ENCODE results near the gene TLCD4.
A peak's percentile ranks its signal among the peaks of the same experiment; 100 is the strongest.

Gene TLCD4

DNA sequence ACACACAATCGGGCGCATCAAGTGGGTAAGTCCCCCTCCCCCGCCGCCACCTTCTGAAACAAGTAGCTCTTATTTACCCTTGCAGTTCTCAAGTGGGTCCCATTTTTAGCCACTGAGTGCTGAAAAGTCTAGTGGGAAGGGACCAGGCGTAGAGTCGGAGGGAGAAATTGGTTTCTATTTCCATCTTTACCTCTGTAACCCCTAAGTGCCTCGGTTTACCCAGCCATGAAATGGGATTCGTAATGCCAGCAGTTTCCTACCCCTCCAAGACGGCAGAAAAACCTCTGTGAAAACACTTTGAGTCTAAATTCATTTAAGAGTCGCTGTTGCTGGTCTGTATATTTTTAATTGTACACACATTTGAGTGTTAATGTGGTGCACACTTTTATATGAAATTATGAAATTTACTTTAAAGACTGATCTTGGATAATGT is 928 bp downstream of the TLCD4 start:
- H3K4me3 ChIP-seq (ENCODE audit: low read depth in 1 of 2, low read length in 2 of 2), result peak overlapping the region; percentile 79 to 81
- peaks cover 25 to 29% of the 10 kb centered on the region in 2 donors for H3K4me1 ChIP-seq (ENCODE audit: control insufficient read depth in 1 of 2, insufficient read depth in 2 of 2, low read length in 2 of 2)
- peaks cover 0 to 4% of the 10 kb centered on the region in 2 donors for H3K27me3 ChIP-seq (ENCODE audit: control insufficient read depth in 1 of 2, insufficient read depth in 2 of 2, low read length in 2 of 2)
- no peak overlapping the region for H3K27ac ChIP-seq (ENCODE audit: low read depth, low read length)
- no peaks in the 10 kb centered on the region for H3K9me3 ChIP-seq (ENCODE audit: control insufficient read depth in 1 of 2, low read length in 2 of 2)
- H3K36me3 ChIP-seq (ENCODE audit: control insufficient read depth in 1 of 2, insufficient read depth in 2 of 2, low read length in 2 of 2), result no peaks in the 10 kb centered on the region
- peak overlapping the region; percentile 49 to 57 for H3K9ac ChIP-seq (ENCODE audit: low read depth in 1 of 2, low read length in 2 of 2)

DNA sequence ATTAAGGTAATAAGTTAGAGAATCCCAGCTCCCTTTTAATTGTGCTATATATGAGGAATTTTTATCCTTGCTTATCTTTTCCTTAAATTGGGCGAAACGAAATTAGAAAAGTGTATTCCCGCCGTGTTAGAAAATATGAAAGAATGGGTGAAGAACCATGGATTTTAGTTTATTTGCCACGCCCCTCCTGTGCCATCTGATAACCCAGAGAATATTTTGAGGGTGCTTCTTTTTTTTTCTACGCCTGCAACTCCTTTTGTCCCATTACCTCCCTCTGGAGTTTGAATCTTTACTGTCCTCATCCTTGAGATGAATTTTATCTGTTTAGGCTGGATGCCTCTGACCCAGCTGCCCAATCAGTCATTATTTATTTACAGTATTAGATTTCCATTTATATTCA is 1.6 kb downstream of the TLCD4 start:
- no peak overlapping the region for H3K9ac ChIP-seq (ENCODE audit: low read depth in 1 of 2, low read length in 2 of 2)
- H3K4me3 ChIP-seq (ENCODE audit: low read depth in 1 of 2, low read length in 2 of 2), result no peak overlapping the region
- H3K36me3 ChIP-seq (ENCODE audit: control insufficient read depth in 1 of 2, insufficient read depth in 2 of 2, low read length in 2 of 2), result no peaks in the 10 kb centered on the region
- no peaks in the 10 kb centered on the region for H3K9me3 ChIP-seq (ENCODE audit: control insufficient read depth in 1 of 2, low read length in 2 of 2)
- H3K27ac ChIP-seq (ENCODE audit: low read depth, low read length), result no peak overlapping the region
- peaks cover 0 to 4% of the 10 kb centered on the region in 2 donors for H3K27me3 ChIP-seq (ENCODE audit: control insufficient read depth in 1 of 2, insufficient read depth in 2 of 2, low read length in 2 of 2)
- H3K4me1 ChIP-seq (ENCODE audit: control insufficient read depth in 1 of 2, insufficient read depth in 2 of 2, low read length in 2 of 2), result peaks cover 25 to 29% of the 10 kb centered on the region in 2 donors

DNA sequence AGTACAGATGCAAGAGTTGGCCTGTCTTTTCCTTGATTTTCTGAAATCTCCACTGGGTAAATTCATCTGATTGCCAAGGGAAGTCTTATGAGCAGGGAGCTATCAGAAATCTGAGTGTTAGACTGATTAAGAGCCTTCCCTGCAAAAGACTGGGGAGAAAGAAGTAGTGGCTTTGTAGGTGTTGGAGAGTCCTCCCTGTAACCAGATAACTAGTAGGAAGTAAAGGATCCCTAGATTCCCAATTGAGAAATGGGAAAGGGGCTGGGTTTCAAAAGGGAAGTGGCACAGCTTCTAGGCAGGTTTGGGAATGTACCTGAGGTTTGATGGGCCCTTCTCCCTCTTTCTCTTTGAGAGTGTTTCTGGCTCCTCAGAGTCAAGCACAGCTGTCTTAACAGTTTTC is 2.1 kb downstream of the TLCD4 start:
- H3K4me3 ChIP-seq (ENCODE audit: low read depth in 1 of 2, low read length in 2 of 2), result no peak overlapping the region
- no peaks in the 10 kb centered on the region for H3K9me3 ChIP-seq (ENCODE audit: control insufficient read depth in 1 of 2, low read length in 2 of 2)
- H3K27me3 ChIP-seq (ENCODE audit: control insufficient read depth in 1 of 2, insufficient read depth in 2 of 2, low read length in 2 of 2), result peaks cover 0 to 4% of the 10 kb centered on the region in 2 donors
- no peak overlapping the region for H3K9ac ChIP-seq (ENCODE audit: low read depth in 1 of 2, low read length in 2 of 2)
- H3K36me3 ChIP-seq (ENCODE audit: control insufficient read depth in 1 of 2, insufficient read depth in 2 of 2, low read length in 2 of 2), result no peaks in the 10 kb centered on the region
- peaks cover 25 to 29% of the 10 kb centered on the region in 2 donors for H3K4me1 ChIP-seq (ENCODE audit: control insufficient read depth in 1 of 2, insufficient read depth in 2 of 2, low read length in 2 of 2)
- H3K27ac ChIP-seq (ENCODE audit: low read depth, low read length), result no peak overlapping the region

DNA sequence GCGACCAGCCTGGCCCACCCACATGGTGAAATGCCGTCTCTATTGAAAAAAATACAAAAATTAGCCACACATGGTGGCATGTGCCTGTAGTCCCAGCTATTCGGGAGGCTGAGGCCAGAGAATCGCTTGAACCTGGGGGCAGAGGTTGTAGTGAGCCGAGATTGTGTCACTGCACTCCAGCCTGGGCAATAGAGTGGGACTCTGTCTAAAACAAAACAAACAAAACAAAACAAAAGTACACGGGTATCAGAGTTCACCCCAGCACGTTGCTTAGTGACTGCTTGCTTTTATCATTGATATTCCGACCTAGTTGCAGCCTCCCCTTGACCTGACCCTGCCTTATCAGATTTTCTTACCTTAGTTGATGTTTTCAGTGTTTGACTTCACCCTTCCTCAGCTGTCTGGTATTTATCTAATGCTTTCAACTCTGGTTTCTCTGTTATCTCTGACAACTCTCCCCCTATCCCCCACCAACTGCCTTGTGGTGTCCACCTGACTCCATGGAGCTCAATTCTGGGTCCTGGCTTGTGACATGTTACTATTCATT is 5.1 kb downstream of the TLCD4 start:
- Histone ChIP-seq H3K27me3 (ENCODE audit: control insufficient read depth in 1 of 2, insufficient read depth in 2 of 2, low read length in 2 of 2) (peaks cover 0 to 4% of the 10 kb centered on the region in 2 donors), H3K4me1 (ENCODE audit: control insufficient read depth in 1 of 2, insufficient read depth in 2 of 2, low read length in 2 of 2) (peaks cover 16 to 29% of the 10 kb centered on the region in 2 donors), H3K36me3 (ENCODE audit: control insufficient read depth in 1 of 2, insufficient read depth in 2 of 2, low read length in 2 of 2) (no peaks in the 10 kb centered on the region), H3K27ac (ENCODE audit: low read depth, low read length) (no peak overlapping the region), H3K9me3 (ENCODE audit: control insufficient read depth in 1 of 2, low read length in 2 of 2) (no peaks in the 10 kb centered on the region), H3K9ac (ENCODE audit: low read depth in 1 of 2, low read length in 2 of 2) (no peak overlapping the region), H3K4me3 (ENCODE audit: low read depth in 1 of 2, low read length in 2 of 2) (no peak overlapping the region)

DNA sequence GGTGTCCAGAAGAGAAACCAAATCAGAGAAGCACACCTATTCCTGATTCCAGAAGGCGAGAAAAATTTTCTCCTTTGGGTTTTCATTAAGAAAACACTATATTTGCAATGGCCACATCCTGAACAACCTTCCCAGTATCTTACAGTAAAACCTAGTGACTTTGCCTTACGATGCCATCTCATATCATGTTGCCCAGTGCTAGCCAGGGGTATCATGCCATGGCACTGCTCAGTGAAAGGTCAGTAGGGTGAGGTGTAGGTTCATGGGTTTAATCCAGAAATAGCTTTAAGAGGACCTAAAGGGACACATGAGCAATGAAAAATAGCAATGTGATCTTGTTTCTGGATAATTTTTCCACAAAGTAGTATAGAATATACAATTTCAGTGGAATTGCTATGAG is 7.2 kb downstream of the TLCD4 start:
- Histone ChIP-seq H3K9ac (ENCODE audit: low read depth in 1 of 2, low read length in 2 of 2) (no peak overlapping the region), H3K4me1 (ENCODE audit: control insufficient read depth in 1 of 2, insufficient read depth in 2 of 2, low read length in 2 of 2) (peaks cover 11 to 23% of the 10 kb centered on the region in 2 donors), H3K36me3 (ENCODE audit: control insufficient read depth in 1 of 2, insufficient read depth in 2 of 2, low read length in 2 of 2) (no peaks in the 10 kb centered on the region), H3K9me3 (ENCODE audit: control insufficient read depth in 1 of 2, low read length in 2 of 2) (no peaks in the 10 kb centered on the region), H3K4me3 (ENCODE audit: low read depth in 1 of 2, low read length in 2 of 2) (no peak overlapping the region), H3K27me3 (ENCODE audit: control insufficient read depth in 1 of 2, insufficient read depth in 2 of 2, low read length in 2 of 2) (no peaks in the 10 kb centered on the region), H3K27ac (ENCODE audit: low read depth, low read length) (no peak overlapping the region)

DNA sequence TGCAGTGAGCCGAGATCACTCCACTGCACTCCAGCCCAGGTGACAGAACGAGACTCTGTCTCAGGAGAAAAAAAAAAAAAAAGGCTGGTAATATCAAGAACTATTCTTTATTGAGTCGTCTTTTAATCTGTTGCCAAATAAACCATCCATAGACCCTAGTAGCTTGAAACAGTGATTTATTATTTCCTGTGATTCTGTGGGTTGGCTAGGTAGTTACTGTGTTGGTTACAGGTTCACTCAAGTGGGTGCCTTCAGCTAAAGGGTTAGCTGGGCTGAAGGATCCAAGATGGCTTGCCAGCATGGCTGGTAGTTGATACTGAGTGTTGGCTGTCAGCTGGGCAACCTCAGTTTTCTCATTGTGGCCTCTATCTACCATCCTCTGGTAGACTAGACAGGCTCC is 9.2 kb downstream of the TLCD4 start:
- Histone ChIP-seq H3K36me3 (ENCODE audit: control insufficient read depth in 1 of 2, insufficient read depth in 2 of 2, low read length in 2 of 2) (no peaks in the 10 kb centered on the region), H3K27me3 (ENCODE audit: control insufficient read depth in 1 of 2, insufficient read depth in 2 of 2, low read length in 2 of 2) (no peaks in the 10 kb centered on the region), H3K9me3 (ENCODE audit: control insufficient read depth in 1 of 2, low read length in 2 of 2) (no peaks in the 10 kb centered on the region), H3K27ac (ENCODE audit: low read depth, low read length) (no peak overlapping the region), H3K4me3 (ENCODE audit: low read depth in 1 of 2, low read length in 2 of 2) (no peak overlapping the region), H3K4me1 (ENCODE audit: control insufficient read depth in 1 of 2, insufficient read depth in 2 of 2, low read length in 2 of 2) (peaks cover 10 to 11% of the 10 kb centered on the region in 2 donors), H3K9ac (ENCODE audit: low read depth in 1 of 2, low read length in 2 of 2) (no peak overlapping the region)

DNA sequence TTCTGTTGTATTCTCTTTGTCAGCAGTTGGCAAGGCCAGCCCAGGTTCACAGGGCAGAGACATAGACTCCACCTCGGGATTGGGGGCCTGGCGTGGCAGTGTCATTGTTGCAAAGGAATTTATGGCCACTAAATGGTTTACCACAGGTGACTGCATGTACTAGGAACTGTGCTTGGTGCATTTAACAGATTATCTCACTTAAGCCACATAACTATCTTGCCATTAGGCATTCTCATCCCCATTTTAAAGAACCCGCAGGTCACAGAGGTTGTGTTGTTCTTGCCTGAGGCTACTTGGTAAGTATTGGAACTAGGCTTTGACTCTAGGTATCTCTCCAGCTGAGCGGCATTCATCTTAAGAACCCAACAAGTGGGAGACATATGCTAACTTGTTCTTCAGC is 9.7 kb downstream of the TLCD4 start:
- Histone ChIP-seq H3K27me3 (ENCODE audit: control insufficient read depth in 1 of 2, insufficient read depth in 2 of 2, low read length in 2 of 2) (no peaks in the 10 kb centered on the region), H3K36me3 (ENCODE audit: control insufficient read depth in 1 of 2, insufficient read depth in 2 of 2, low read length in 2 of 2) (no peaks in the 10 kb centered on the region), H3K27ac (ENCODE audit: low read depth, low read length) (no peak overlapping the region), H3K9ac (ENCODE audit: low read depth in 1 of 2, low read length in 2 of 2) (no peak overlapping the region), H3K4me3 (ENCODE audit: low read depth in 1 of 2, low read length in 2 of 2) (no peak overlapping the region), H3K9me3 (ENCODE audit: control insufficient read depth in 1 of 2, low read length in 2 of 2) (no peaks in the 10 kb centered on the region), H3K4me1 (ENCODE audit: control insufficient read depth in 1 of 2, insufficient read depth in 2 of 2, low read length in 2 of 2) (peaks cover 7 to 8% of the 10 kb centered on the region in 2 donors)

DNA sequence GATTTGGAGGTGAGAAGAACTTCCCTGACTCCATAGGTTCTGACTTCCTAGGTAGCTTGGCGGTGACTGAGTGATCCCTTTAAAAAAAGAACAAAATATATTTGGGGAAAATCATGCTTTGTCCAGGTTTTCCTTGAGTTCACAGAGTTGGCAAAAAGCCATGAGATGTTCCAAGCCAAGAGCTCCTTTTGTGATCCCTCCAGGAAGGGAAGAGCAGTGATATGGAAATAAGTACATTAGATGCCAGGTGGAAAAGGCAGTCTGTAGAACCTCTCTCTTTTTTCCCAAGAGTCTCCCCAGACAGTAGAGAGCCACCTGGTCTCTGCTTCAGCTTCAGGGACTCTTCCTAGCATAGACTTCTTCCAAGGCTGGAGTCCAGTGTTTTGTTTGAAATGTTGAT is 10.2 kb downstream of the TLCD4 start:
- Histone ChIP-seq H3K9ac (ENCODE audit: low read depth in 1 of 2, low read length in 2 of 2) (no peak overlapping the region), H3K36me3 (ENCODE audit: control insufficient read depth in 1 of 2, insufficient read depth in 2 of 2, low read length in 2 of 2) (no peaks in the 10 kb centered on the region), H3K9me3 (ENCODE audit: control insufficient read depth in 1 of 2, low read length in 2 of 2) (no peaks in the 10 kb centered on the region), H3K27me3 (ENCODE audit: control insufficient read depth in 1 of 2, insufficient read depth in 2 of 2, low read length in 2 of 2) (no peaks in the 10 kb centered on the region), H3K4me3 (ENCODE audit: low read depth in 1 of 2, low read length in 2 of 2) (no peak overlapping the region), H3K4me1 (ENCODE audit: control insufficient read depth in 1 of 2, insufficient read depth in 2 of 2, low read length in 2 of 2) (peaks cover 2% of the 10 kb centered on the region in 2 donors), H3K27ac (ENCODE audit: low read depth, low read length) (no peak overlapping the region)

DNA sequence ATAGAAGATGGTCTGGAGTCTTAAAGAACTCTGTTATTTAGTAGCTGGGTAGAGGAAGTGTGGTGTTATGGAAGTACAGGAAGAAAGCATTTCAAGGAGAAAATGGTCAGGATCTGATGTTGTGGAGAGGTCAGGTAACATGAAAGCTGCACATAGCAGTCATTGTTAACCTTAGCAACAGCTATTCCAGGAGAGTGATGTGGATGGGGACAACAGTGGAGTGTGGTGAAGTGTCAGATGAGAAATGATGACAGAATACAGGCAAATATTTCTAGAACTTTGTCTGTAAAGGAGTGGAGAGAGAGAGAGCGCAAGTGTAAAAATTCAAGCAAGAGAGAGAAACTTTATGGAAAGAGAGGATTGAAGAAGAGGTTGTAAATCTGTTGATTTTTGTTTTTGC is 15.6 kb downstream of the TLCD4 start:
- Histone ChIP-seq H3K36me3 (ENCODE audit: control insufficient read depth in 1 of 2, insufficient read depth in 2 of 2, low read length in 2 of 2) (no peaks in the 10 kb centered on the region), H3K9ac (ENCODE audit: low read depth in 1 of 2, low read length in 2 of 2) (no peak overlapping the region), H3K4me1 (ENCODE audit: control insufficient read depth in 1 of 2, insufficient read depth in 2 of 2, low read length in 2 of 2) (no peaks in the 10 kb centered on the region), H3K4me3 (ENCODE audit: low read depth in 1 of 2, low read length in 2 of 2) (no peak overlapping the region), H3K9me3 (ENCODE audit: control insufficient read depth in 1 of 2, low read length in 2 of 2) (no peaks in the 10 kb centered on the region), H3K27ac (ENCODE audit: low read depth, low read length) (no peak overlapping the region), H3K27me3 (ENCODE audit: control insufficient read depth in 1 of 2, insufficient read depth in 2 of 2, low read length in 2 of 2) (no peaks in the 10 kb centered on the region)

DNA sequence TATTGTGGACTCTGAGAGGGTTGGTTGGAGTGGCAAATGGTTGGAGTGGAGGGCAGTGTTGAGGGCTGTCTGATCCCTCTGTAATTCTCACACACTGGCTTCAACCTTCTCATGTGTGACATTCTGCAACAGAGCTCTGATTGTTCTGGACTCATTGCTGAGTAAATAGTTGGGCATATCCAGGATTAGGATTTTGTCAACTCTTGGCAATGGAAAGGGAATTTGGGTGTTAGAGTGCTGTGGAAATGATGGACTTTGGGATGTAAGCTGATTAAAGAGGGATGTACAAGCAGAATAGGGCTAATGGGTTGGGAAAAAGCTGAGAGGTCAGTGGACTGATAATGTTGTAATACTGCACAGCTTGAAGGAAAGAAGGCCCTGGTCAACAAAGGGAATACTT is 16.5 kb downstream of the TLCD4 start:
- Histone ChIP-seq H3K36me3 (ENCODE audit: control insufficient read depth in 1 of 2, insufficient read depth in 2 of 2, low read length in 2 of 2) (no peaks in the 10 kb centered on the region), H3K4me1 (ENCODE audit: control insufficient read depth in 1 of 2, insufficient read depth in 2 of 2, low read length in 2 of 2) (no peaks in the 10 kb centered on the region), H3K4me3 (ENCODE audit: low read depth in 1 of 2, low read length in 2 of 2) (no peak overlapping the region), H3K27ac (ENCODE audit: low read depth, low read length) (no peak overlapping the region), H3K27me3 (ENCODE audit: control insufficient read depth in 1 of 2, insufficient read depth in 2 of 2, low read length in 2 of 2) (no peaks in the 10 kb centered on the region), H3K9ac (ENCODE audit: low read depth in 1 of 2, low read length in 2 of 2) (no peak overlapping the region), H3K9me3 (ENCODE audit: control insufficient read depth in 1 of 2, low read length in 2 of 2) (no peaks in the 10 kb centered on the region)

DNA sequence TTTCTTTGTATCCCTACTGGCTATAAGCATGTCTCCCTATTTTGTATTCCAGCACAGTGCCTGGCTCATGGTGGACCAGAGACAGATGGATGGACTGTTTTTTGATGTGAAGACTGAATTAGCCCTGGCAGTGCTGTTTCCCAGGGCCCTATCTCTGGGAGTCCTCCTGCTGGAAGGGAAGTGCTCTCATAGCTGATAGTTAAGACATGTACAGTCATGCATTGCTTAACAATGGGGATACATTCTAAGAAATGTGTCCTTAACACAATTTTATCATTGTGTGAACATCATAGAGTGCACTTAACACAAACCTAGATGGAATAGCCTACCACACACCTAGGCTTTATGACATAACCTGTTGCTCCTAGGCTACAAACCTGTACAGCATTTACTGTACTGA is 21.1 kb downstream of the TLCD4 start:
- no peak overlapping the region for H3K9ac ChIP-seq (ENCODE audit: low read depth in 1 of 2, low read length in 2 of 2)
- no peaks in the 10 kb centered on the region for H3K9me3 ChIP-seq (ENCODE audit: control insufficient read depth in 1 of 2, low read length in 2 of 2)
- H3K27ac ChIP-seq (ENCODE audit: low read depth, low read length), result no peak overlapping the region
- no peaks in the 10 kb centered on the region for H3K27me3 ChIP-seq (ENCODE audit: control insufficient read depth in 1 of 2, insufficient read depth in 2 of 2, low read length in 2 of 2)
- no peaks in the 10 kb centered on the region for H3K36me3 ChIP-seq (ENCODE audit: control insufficient read depth in 1 of 2, insufficient read depth in 2 of 2, low read length in 2 of 2)
- H3K4me1 ChIP-seq (ENCODE audit: control insufficient read depth in 1 of 2, insufficient read depth in 2 of 2, low read length in 2 of 2), result no peaks in the 10 kb centered on the region
- no peak overlapping the region for H3K4me3 ChIP-seq (ENCODE audit: low read depth in 1 of 2, low read length in 2 of 2)

Data from duodenal mucosa (tissue), 2 donors.